ENCODE results near the gene GABRR3.
A peak's percentile ranks its signal among the peaks of the same experiment; 100 is the strongest.

GABRR3 gene

DNA sequence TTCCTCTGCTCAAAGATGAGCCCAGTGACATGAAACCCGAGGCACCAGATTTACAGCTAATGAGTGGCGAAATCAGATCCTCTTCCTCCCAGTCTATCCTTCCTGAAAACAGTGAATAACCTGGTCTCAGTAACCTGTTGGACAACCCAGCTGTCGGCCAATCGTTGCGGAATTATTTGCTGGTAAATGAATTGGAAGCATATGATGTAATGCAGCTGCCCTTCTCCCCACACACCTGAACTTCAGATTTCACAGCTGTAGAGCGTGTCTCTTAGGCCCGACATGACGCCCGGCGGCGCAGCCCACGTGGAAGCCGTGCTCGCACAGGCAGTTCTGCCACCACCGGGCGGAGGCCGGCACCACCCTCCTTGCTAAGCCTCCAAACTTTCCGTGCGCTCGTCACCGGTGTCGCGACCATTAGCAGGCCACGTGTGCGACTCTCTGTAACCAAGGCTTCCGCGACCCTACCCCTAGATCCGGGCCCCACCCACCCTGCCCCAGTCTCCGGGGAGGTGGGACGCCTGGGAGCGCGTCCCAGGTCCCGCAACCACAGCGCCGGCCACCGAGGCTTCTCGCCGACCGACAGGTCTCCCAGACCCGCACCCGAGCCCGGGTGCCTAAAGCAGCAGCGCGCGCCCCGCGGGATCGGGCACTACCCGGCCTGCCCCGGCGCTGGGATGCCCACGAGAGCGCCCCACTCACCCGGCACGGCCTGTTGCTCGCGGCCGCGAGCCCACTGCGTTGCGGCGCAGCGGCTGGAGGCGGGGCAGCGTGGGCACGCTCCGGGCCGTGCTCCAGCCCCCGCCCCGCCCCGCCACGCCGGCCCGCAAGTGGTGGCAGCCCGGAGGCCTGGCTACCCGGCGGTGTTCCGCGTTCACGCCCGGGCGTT is 63.2 kb downstream of the GABRR3 start, which contains the start of gene RIOX2:
RIOX2 (minus strand) TSS at position 753 of the 889 bp plus-strand sequence. CDS start 4,838 bp downstream, outside the sequence.
- DNase-seq (ENCODE audit: low read depth), result no peak
- H3K4me3 ChIP-seq (ENCODE audit: control insufficient read depth, low read depth, low read length), result peak within 1 kb of the TSS; percentile 49
- TF ChIP-seq, protein P1, sequence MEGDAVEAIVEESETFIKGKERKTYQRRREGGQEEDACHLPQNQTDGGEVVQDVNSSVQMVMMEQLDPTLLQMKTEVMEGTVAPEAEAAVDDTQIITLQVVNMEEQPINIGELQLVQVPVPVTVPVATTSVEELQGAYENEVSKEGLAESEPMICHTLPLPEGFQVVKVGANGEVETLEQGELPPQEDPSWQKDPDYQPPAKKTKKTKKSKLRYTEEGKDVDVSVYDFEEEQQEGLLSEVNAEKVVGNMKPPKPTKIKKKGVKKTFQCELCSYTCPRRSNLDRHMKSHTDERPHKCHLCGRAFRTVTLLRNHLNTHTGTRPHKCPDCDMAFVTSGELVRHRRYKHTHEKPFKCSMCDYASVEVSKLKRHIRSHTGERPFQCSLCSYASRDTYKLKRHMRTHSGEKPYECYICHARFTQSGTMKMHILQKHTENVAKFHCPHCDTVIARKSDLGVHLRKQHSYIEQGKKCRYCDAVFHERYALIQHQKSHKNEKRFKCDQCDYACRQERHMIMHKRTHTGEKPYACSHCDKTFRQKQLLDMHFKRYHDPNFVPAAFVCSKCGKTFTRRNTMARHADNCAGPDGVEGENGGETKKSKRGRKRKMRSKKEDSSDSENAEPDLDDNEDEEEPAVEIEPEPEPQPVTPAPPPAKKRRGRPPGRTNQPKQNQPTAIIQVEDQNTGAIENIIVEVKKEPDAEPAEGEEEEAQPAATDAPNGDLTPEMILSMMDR (IDR thresholded peaks at IDR 0.05; ENCODE audit: control insufficient read depth, insufficient read depth, low read depth, low read length, missing control alignments), result no peak

DNA sequence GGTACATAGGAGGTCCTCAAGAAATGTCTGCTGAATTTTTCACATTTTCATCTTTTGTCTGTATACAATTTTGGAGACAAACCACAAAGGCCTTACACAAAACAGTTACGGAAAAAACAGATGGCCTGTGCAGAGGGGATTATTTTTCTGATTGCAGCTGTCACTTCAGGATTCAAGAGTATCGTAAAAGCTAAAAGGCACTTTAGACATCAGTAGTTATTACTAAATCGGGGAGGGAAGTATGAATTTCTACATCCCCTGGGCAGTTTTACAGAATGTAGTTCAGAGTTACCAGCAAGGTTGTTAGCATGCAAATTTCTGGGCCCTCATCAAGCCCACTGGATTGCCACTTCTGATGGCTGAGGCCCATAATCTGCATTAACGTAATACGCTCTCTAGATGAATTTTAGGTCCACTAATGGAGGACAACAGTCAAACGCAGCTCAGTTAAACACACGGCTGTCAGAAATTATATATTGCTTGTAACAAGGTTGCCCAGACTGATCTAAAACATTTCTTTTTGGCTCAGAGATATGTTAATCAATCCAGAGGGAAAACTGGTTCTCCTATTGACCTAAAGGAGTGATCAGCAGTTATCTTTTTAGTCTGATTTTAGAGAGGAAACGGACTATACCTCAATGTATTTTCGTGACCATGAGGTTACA is 64.0 kb downstream of the GABRR3 start:
- peak overlapping the region; percentile 49 for H3K4me3 ChIP-seq (ENCODE audit: control insufficient read depth, low read depth, low read length)
- no peak for DNase-seq (ENCODE audit: low read depth)
- TF ChIP-seq, protein P1 (IDR thresholded peaks at IDR 0.05; ENCODE audit: control insufficient read depth, insufficient read depth, low read depth, low read length, missing control alignments), result no peak

DNA sequence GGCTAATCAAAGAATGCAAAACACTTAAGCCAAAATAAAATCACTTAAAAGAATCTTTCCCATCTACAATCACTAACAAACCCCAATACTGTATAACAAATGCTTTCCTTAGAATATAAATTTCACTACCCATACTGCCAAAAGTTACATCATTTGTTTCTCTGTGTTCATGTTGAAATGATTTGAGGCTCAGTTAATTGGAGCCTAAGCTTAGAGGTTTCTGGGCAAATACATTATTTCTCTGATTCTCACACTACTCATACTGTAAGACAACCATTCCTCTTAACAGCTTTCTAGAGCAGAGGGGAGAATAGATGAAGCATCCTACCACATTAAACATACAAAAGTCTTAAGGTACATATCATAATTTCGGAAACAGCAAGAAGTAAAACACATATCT is 65.0 kb downstream of the GABRR3 start:
- H3K4me3 ChIP-seq (ENCODE audit: control insufficient read depth, low read depth, low read length), result no peak overlapping the region
- TF ChIP-seq, protein P1 (IDR thresholded peaks at IDR 0.05; ENCODE audit: control insufficient read depth, insufficient read depth, low read depth, low read length, missing control alignments), result no peak
- no peak for DNase-seq (ENCODE audit: low read depth)

DNA sequence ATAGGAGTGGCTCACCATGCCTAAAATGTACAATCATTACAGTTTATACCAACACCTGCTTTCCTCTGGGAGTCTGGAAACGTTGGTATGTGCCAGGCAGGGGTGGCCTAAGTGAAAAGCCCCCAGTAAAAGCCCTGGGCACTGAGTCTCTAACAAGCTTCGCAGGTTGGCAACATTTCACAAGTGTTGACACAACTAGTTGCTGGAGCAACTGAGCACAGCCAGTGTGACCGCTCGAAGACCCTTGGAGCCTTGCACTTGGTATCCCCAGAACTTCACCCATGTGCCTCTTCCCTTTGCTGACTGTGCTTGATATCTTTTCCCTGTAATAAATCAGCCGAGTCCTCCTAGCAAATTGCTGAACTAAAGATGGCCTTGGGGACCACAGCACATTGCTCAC is 65.6 kb downstream of the GABRR3 start:
- no peak overlapping the region for H3K4me3 ChIP-seq (ENCODE audit: control insufficient read depth, low read depth, low read length)
- TF ChIP-seq, protein P1 (IDR thresholded peaks at IDR 0.05; ENCODE audit: control insufficient read depth, insufficient read depth, low read depth, low read length, missing control alignments), result no peak
- no peak for DNase-seq (ENCODE audit: low read depth)

DNA sequence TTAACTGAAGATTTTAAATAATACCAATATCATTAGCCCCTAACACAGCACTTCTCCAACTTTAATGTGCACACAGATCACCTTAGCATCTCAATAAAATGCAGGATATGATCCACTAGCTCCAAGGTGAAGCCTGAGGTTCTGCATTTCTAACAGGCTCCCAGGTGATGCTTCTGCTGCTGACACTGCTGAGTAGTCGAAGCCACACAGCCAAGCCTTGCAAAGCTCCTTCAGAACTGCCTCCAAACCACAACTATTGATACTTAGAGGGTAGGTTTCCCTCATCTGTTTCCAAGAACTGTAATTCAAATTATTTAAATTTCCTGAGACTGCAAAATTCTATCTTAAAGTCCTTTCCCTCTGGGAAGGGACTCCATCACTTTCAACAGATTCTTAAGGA is 66.7 kb downstream of the GABRR3 start:
- H3K4me3 ChIP-seq (ENCODE audit: control insufficient read depth, low read depth, low read length), result no peak overlapping the region
- TF ChIP-seq, protein P1 (IDR thresholded peaks at IDR 0.05; ENCODE audit: control insufficient read depth, insufficient read depth, low read depth, low read length, missing control alignments), result no peak
- no peak for DNase-seq (ENCODE audit: low read depth)

DNA sequence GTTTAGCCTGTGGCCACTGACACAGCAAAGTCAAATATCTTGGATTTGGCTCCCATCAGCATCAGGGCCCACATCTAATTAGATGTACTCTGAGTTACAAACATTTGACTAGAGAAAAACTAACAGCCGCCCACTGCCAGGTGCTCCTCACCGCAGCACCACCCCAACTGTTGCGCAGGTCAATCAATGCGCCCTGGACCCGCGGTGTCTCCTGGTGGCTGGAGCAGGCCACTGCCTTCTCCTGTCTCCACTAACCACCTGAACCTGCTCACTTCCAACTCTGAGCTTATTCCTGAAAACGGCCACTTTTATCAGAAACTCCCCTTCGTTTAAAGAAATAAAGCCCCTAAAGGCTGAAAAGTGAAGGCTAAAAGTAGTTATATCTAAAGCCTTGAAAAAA is 67.1 kb downstream of the GABRR3 start:
- no peak for DNase-seq (ENCODE audit: low read depth)
- H3K4me3 ChIP-seq (ENCODE audit: control insufficient read depth, low read depth, low read length), result no peak overlapping the region
- TF ChIP-seq, protein P1 (IDR thresholded peaks at IDR 0.05; ENCODE audit: control insufficient read depth, insufficient read depth, low read depth, low read length, missing control alignments), result no peak

All from AG09309 (cell line).